ENCODE results near the gene FAAP100.
A peak's percentile ranks its signal among the peaks of the same experiment; 100 is the strongest.

The FAAP100 gene

DNA sequence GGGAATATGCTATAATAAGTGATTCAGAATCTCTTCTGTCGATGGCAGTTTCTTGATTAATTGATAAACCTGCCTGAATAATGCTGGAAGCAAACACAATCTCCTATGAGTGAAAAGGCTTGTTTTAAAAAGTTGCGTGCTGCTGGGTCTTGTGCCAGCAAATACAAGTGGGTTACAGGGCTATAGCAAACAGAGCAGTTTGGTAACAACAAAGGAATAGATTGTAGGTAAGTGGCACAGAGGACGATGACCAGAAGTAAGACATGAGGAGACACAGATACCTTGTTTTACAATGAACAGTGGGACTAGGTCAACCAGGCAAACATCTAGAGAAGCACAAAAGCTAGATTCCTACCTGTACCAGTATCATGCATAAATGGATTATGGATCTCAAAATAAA, 23.7 kb upstream of the FAAP100 start:
- DNase-seq = no peak

DNA sequence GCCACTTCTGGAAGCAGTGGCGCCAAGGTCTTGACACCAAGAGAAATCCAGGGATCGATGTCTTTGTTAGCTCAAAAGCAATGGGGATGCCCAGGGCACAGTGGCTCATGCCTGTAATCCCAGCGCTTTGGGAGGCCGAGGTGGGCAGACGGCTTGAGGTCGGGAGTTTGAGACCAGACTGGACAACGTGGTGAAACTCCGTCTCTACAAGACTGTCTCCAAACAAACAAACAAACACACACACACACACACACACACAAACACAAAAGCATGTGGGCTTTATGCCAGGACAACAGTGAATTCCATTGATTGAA, 22.4 kb upstream of the FAAP100 start:
- DNase-seq = no peak

DNA sequence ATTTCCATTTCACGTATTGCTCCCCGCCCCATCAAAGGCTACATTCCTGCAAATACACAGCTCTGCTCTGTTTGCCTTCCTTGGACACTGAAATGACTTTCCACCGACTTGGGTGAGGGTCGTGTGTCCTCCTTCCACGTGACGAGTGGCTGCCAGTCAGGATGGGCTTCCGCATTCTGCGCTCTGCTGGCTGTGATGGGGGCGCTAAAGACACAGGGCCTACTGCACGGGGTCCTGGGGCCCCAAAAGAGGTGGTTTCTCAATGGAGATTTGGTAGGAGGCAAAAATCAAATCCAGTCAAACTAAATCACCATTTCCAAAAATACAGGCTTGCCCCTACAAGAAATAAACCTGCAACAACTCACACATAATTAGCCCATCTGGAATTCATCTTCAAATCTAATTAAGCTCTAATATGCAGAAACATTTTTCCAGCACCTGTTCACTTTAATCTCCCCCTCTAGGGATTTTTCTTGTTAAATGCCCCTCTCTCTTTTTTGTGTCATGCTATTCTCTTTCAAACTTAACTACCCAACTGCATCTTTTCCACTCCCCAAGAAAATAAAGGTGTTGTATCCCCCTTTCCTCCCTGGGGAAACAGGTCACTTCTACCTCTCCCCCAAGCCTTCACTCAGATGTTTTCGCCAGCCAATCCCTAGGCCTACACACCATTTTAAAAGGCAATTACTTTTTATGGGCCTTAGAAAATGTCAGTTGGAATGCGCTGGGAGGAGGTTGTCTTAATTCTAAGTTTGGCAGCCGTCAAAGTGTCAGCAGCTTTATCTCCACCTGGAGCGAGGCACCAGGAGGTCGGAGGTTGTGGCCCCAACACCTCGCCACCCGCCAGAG, 21.9 kb upstream of the FAAP100 start:
- DNase-seq = peak; percentile 46

DNA sequence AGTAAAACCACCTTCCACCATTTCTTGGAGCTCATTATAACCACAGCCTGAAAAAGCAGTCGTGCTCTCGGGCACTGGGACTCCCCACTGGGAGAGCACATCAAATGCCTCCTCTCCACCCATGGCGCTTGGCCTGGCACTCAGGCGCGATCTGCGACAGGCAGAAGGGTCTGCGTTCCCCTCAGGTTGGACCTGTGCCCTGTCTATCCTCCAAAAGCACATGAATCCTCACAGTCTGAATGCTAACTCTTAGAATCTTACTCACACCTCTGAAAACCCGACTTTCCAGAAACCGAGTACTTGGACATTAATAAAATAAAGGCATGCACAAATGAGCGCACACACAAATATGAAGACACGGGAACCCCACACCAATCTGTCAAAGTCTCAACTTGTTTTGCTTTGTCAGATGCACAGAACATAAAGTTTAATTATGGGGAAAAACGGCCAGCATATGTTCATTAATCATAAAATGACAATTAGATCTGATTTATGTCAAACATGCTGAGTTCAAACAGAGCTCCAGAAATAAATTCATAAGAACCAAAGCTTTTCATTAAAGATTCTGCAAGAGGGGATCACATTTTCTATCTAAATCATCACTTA, 20.5 kb upstream of the FAAP100 start:
- no peak for DNase-seq

DNA sequence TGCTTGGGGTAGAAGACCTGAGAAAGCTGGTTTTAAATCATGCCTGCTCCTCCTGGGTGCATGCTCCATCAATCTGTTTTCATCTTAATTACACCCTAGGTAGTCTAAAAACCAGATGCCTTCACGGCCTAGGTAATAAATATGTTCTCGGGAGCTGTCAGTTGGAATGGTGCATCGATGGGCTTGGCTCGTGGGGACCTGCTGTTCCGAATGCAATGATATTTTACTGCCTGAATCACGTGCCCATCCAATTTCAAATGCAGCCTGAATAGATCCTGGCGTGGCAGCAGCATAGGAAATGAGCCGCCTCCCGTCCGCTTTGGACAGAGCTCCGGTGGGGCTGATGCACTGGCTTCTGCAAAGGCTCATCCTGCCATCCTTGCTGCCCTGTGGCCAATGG, 18.8 kb upstream of the FAAP100 start:
- no peak for DNase-seq

DNA sequence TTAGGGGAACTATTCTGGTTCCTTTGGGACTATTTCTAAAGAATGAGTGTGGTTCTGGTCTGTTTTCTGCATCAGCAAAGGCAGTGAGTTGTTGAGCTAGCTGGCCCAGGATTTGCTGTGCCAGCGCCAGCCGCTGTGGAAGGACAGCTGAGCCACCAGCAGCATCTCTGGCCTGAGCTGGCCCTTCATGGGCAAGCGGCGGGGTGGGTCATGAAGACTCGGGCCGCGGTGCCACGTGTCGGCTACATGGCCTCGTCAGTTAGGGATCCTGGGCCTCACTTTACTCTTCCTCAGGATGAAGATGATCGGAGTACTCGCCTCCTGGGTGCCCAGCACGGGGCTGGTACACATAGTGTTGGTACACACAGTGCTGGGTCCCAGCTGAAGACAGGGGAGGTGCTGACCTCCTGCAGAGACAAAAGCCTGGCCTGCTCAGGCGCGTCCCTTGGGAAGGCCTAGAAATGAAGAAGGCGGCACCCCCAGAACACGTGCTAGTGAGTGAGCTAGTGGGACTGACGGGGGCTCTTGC, 17.9 kb upstream of the FAAP100 start:
- no peak for DNase-seq

DNA sequence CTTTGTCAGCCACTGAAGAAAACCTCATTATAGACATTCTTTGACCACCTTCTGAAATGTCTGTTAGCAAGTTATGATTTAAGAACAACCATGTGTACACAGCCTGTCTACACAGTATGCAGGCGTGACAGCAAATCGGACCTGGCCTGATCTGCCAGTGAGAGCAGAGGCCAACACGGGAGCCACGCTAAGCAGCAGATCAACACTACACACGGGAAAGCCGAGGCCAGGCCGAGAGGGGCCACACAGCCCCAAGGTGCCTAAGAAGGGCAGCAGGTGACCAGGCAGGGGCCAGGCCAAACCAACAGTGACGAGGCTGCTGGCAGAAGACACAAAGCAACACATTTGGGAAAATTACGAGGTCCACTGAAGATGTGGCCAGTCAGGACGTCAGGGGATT, 16.3 kb upstream of the FAAP100 start:
- no peak for DNase-seq

DNA sequence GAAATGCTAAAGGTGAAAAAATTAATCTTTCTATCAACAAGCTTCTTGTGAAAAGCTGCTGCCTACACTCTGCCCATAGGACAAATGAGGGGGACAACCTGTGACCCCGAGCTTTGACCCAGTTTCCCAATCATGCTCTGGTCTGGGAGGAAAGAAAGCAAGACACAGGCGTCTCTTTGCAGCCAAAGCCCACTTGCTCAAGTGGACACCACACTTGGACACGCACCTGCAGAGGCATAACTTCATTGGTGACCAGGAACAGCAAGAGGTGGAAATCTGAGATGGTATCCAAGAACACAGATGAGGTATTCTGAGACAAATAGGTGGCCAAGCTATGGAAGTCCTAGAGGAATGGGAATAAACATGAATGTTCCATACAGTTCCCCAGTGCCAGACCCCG, 15.0 kb upstream of the FAAP100 start:
- no peak for DNase-seq

DNA sequence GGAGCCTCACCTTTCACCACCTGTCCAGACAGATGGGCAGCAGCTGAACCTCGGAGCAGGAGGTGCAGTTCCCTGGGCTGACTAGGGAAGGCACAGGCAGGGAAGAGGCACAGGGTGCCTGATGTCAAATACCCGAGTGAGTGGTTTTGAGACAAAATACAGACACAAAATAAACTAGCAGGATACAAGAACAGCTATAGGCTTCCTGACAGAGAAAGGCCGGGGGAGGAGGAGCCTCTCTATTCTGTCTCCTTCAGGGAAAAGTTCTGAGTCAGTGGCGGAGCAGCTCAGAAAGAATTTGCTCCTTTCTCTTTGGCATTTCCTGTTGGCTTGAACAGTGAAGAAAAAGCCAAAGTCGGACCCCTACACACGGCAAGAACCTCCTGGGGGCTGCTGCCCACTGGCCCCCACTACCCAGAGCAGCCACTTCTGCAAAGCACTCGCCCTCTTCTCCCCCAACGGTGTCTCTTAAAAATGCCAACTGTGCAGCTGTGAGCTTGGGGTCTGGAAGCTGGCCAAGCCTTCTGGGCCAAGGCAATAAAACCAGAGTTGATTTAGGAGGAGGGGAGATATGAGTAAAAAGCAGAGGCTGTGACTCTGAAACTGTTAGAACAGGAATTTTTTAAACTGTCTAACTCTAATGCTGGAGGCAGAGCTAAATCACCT, 14.4 kb upstream of the FAAP100 start:
- peak; percentile 77 for DNase-seq

DNA sequence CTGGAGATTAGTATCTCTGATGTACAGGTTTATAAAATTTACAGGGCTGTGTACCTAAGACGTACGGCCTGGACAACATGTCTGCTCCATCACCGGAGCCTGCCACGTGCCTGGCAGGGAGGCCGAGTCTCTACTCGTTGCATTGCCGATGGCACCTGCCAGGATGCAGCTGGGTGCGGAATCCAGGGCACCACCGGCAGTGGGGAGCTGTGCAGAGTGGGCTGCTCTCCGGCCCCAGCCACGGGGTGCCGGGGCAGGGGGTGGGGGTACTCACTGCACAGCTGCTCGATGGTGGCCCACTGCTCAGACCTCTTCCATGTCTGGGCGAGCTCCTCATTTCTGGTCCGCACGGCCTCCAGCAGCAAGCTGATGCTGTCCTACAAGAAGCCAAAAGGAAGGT, 13.1 kb upstream of the FAAP100 start:
- DNase-seq = no peak

DNA sequence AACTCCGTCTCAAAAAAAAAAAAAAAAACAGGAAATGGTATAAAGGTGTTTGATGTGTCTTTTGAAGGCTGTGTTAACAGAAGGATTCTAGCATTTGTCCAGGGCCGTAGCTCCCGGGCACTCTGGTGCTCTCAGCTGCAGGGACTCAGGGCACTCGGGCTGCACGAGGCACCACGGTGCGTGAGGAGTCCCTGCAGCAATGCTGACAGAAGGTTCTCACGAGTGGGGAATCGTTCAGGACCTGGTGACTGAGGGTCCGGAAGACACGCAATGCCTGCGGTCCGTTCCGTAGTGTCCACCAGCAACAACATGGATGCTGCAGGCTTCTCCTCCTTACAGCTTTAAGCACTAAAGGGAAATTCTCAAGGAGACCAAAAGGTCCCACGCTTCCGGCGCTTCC, 12.6 kb upstream of the FAAP100 start:
- no peak for DNase-seq

DNA sequence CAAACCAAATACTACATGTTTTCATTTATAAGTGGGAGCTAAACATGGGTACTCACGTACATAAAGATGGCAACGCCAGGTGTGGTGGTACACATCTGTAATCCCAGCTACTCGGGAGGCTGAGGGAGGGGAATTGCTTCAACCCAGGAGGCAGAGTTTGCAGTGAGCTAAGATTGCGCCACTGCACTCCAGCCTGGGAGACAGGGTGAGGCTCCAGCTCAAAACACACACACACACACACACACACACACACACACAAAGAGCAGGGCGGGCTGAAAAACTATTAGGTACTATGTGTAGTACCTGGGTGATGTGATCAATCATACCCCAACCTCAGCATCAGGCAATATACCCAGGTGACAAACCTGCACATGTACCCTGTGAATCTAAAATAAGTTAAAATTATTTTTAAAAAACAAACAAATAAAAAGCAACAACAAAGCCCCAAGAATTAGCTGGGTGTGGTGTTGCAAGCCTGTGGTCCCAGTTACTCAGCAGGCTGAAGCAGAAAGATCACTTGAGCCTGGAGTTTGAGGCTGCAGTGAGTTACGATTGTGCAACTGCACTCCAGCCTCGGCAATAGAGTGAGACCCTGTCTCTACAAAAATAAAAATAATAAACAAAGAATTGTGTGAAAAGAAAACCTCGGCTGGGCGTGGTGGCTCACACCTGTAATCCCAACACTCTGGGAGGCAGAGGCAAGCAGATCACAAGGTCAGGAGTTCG, 11.9 kb upstream of the FAAP100 start:
- no peak for DNase-seq

DNA sequence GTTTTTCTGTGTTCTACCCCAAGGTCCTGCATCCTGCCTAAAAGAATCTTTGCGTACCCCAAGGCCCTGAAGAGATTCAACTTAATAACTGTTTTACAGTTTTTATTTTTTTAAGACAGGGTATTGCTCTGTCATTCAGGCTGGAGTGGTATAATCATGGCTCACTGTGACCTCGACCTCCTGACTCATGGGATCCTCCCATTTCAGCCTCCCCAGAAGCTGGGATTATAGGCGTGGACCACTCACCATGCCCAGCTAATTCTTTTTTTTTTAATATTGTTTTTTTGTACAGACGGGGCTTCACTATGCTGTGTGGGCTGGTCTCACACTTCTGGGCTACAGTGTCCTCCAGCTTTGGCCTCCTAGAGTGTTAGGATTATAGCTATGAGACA, 9.3 kb upstream of the FAAP100 start:
- DNase-seq = no peak

DNA sequence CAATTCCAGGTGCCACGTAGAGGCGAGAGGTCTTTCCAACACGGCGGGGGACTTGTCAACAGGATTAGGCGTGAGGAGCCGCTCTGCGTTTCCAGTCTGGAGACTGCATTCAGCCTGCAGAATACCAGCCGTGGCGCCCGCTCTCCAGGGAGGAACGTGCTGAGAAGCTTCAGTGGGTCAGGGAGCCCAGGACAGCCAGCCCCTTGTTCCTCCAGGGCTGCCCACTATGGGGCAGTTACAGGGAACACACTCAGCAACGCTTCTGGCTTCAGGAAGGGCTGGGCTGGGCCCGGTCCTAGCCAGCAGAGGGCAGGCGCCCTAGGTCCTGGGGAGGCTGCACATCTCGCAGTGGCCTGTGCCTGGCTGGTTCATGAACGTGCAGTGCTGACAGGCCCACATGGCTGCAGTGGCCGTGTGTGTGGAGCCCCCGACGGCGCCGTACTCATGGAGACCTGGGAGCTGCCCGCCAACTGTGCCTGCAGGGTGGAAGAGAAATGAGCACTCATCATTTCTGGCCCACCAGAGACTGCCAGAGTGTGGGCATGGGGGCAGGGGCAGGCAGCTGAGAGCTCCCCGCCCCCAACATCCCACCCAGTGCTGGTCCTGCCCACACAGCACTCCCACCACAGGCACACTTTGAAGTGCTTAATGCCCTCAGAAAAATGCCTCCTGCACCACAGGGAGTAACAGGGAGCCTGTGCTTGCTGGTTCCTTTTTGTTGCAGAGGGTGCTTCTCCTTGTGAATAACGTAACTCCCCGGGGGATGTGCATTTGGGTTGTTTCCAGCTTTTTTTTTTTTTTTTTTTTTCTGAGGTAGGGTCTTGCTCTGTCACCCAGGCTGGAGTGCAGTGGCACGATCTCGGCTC, 7.0 kb upstream of the FAAP100 start:
- DNase-seq = no peak

DNA sequence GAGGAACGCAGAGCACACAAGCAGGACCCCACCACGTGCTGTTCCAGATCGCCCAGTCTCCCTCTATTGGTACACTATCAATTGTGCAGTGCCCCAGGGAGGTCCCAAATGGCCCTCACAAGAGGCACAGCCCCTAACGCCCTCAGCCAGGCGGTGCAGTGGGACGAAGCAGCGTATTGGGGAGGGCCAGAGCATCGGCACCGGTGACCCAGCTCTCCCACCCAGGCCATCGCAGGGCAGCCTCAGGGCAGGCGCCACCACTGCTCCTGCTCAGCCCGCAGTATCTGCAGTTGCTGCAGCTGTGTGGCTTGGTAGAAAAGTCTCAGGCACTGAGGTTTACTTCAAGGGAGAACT, 5.9 kb upstream of the FAAP100 start:
- DNase-seq = no peak

DNA sequence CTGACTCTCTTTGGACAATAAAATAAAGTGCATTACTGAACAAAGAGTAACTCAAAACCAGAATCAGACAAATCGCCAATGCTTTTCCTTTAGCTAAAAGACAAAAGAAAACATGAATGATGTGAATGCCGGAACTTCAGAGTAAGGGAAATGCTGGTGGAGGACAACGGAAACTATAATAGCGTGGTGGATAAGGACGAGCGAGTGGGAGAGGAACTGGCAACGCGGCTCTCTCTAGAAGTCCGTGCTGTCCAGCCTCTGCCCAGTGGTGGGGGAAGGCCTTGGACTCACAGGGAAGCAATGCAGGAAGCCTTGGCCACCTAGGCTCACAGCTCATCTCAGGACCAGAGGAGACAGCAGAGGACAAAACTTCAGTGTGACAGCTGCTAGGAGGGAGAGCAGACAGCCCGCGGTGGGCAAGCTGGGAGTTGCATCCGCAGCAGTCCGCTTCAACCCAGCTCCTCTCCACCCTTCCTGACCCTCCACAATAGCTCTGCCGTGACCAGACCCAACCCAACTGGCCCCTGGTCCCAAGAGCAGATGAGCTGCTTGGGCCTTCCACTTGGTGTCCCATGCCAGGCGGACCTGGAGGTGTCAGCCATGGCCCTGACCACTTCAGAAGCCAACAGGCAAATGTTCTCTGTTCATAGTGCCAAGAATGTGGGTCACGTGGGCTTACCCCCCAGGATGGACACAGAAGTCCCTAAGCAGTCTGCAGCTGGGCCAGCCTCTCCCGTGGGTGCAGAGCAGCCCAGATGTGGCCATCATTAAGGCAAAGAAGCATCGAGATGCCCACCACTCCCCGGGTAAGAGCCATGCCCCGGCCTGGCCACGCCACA, 5.3 kb upstream of the FAAP100 start:
- no peak for DNase-seq

DNA sequence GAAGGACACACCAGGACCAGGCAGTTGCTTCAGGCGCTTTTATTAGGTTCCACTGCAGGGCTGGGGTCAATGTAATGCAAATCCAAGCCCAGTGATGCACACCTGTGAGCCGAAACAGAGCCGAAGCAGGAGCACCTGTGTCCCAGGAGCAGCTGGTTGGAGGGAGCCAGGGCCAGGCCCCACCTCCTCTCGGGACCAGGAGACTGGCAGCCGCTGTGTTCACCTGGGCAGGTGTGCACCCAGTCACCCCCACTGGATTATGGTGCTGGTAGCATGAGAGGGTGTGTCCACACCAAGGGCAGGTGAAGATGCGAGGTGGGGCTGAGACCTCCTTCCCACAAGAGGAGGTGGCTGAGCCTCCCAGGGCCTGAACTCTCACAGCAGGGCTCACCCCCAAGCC, 4.7 kb upstream of the FAAP100 start:
- DNase-seq = no peak

DNA sequence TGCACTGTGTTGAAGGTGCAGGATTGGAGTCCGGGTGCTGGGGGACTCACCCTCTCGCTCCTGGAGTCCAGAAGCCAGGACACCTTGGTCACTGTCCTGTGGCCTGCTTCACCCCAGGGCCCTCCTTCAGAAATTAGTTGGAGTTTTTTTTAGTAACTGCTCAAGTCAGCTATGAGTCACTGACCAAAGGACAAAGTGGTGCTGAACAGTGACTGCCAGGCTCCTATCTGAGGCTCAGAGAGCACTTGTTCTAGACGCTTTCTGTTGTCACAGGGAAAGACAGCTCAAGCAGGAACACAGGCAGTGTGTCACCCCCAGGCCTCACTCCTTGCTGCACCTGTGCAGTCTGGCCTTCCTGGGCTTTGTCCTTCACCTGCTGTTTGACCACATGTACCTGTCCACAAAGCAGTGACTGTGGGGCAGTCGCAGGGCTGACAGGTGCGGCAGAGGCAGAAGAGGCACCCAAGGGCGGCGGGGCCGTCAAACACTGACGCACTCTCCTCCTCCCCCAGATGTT, 4.1 kb upstream of the FAAP100 start:
- no peak for DNase-seq

DNA sequence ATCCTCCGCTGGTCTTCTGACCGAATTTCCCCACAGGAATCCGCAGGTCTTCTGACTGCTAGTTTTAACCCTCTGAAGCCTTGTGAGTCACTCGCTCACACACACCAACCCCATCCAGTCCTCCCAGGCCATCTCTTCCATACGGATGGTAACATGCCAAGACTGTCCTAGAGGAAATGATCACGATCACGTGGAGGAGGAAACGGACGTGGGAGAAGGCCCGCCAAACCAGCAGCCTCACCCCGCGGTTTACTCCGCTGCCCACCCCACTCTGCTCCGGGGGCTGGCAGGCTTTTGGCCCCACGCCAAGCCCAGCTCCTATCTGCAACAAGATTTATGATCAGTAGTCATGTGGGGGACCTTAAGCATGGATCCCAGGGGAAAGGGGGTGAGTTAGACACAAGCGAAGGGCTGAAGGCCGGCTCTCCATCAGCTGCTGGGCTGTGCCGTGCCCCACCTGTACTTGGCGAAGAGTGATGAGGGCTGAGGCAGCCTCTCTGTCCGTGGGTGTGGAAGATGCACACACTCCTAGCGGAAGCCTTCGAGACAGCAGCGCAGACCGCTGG, 1.5 kb upstream of the FAAP100 start:
- DNase-seq = no peak

DNA sequence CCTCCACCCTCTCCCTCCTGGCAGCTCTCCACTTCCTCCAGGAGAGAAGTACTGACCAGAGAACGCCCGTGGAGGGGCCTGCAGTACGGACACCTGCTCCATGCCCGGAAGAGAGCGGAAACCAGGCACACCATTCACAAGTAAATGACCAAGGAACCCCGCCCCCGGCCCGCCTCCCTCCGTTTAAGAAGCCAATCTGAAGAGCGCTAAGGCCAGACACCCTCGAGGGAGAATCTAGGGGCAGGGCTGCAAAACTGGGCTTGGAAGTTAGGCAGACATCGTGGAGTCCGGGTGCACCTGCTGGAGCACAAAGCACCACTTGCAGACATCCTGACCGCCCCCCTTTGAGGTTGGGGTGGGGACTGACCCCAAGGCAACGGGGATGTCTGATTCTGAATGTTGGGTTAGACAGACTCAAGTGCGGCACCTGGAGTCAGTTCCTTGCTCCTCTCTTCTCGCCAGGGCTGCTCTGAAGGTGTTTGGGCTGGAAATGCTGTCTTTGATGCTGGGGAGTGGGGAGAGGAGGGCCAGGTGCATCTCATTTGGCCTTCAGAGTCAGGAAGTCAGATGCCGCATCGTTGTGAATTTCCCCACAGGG, 964 bp upstream of the FAAP100 start:
- DNase-seq = peak; percentile 83
